DOHH2 (cell line): ENCODE measurements around the gene SPRN.
"Not testable (repeated sequence)": the region's sequence is repeated elsewhere in the genome, so short reads cannot be mapped to it uniquely, and the experiment has no call there.

Experiments
- H3F3A ChIP-seq: fragments of 200-600 bp; sonication (generic), shearing (Covaris generic); 2 replicates; pipeline ENCODE4 v1.6.0; 2016; ENCODE audit warnings: antibody characterized with exemption, mild to moderate bottlenecking; ENCODE audit not compliant: control insufficient read depth, insufficient read depth
- H3K27ac ChIP-seq: fragments of 200-600 bp; sonication (generic); 2 replicates; pipeline ENCODE4 v1.5.1; 2014; ENCODE audit warnings: low read depth, mild to moderate bottlenecking, low read length, moderate library complexity
- H3K27me3 ChIP-seq: fragments of 200-600 bp; sonication (generic); 2 replicates; pipeline ENCODE4 v1.6.1; 2014; ENCODE audit warnings: mild to moderate bottlenecking, low read length, mixed read lengths; ENCODE audit not compliant: control insufficient read depth
- H3K36me3 ChIP-seq: fragments of 200-600 bp; sonication (generic); 2 replicates; pipeline ENCODE4 v1.6.1; 2014; ENCODE audit warnings: mild to moderate bottlenecking, low read length, moderate library complexity, mixed read lengths; ENCODE audit not compliant: control insufficient read depth
- H3K4me1 ChIP-seq: fragments of 200-600 bp; sonication (generic); 2 replicates; pipeline ENCODE4 v1.6.1; 2014; ENCODE audit warnings: mild to moderate bottlenecking, low read length, mixed read lengths; ENCODE audit not compliant: control insufficient read depth
- H3K4me2 ChIP-seq: fragments of 200-600 bp; sonication (generic); 2 replicates; pipeline ENCODE4 v1.6.0; 2014; ENCODE audit warnings: mild to moderate bottlenecking, low read length, moderate library complexity
- H3K4me3 ChIP-seq: fragments of 200-600 bp; sonication (generic); 2 replicates; pipeline ENCODE4 v1.5.1; 2014; ENCODE audit warnings: mild to moderate bottlenecking, low read length, mixed read lengths
- H3K79me2 ChIP-seq: fragments of 200-600 bp; sonication (generic); 2 replicates; pipeline ENCODE4 v1.6.1; 2014; ENCODE audit warnings: mild to moderate bottlenecking, low read length, mixed read lengths; ENCODE audit not compliant: control insufficient read depth
- H3K9me2 ChIP-seq: fragments of 200-600 bp; sonication (generic); replicated peaks from 2 replicates; pipeline ENCODE4 v1.6.1; 2014; ENCODE audit warnings: mild to moderate bottlenecking, low read length, mixed read lengths; ENCODE audit not compliant: control insufficient read depth
- H3K9me3 ChIP-seq: fragments of 200-600 bp; sonication (generic); 2 replicates; pipeline ENCODE4 v1.6.1; 2014; ENCODE audit warnings: antibody characterized with exemption, low read length, mixed read lengths; ENCODE audit not compliant: control insufficient read depth, insufficient read depth
- H4K20me1 ChIP-seq: fragments of 200-600 bp; sonication (generic); 2 replicates; pipeline ENCODE4 v1.6.0; 2014; ENCODE audit warnings: low read depth, mild to moderate bottlenecking, antibody characterized with exemption, low read length, moderate library complexity; ENCODE audit not compliant: control insufficient read depth, insufficient read depth
- CTCF ChIP-seq: fragments of 200-600 bp; sonication (generic); IDR thresholded peaks from one replicate; pipeline ENCODE4 v1.5.1; 2014; ENCODE audit warnings: antibody characterized with exemption, mild to moderate bottlenecking, low read depth, low read length; ENCODE audit not compliant: poor library complexity, severe bottlenecking
- EZH2phosphoT487 ChIP-seq: fragments of 200-600 bp; sonication (generic); IDR thresholded peaks from 2 replicates; pipeline ENCODE4 v1.6.1; 2017; ENCODE audit warnings: borderline replicate concordance, mild to moderate bottlenecking, antibody characterized with exemption, low read length, moderate library complexity, mixed read lengths

The SPRN gene

GRCh38 chr10:133424601-133425000 lies at the start of gene SPRN:
Gene SPRN, minus strand, starts transcription at chr10:133424625. Its CDS starts 944 bp downstream, at chr10:133423681.
- not testable (repeated sequence) for H3K79me2 ChIP-seq, H3K4me3 ChIP-seq, H3K9me3 ChIP-seq, H3K27me3 ChIP-seq, H4K20me1 ChIP-seq, H3K27ac ChIP-seq, H3K4me1 ChIP-seq, H3K4me2 ChIP-seq, H3K9me2 ChIP-seq, H3F3A ChIP-seq
- H3K36me3 ChIP-seq = peaks cover 17% of the 10 kb centered on the region

GRCh38 chr10:133474027-133474426 lies 49.6 kb upstream of the SPRN start:
- Histone ChIP-seq H3K4me1 (no peaks in the 10 kb centered on the region), H3K4me3 (no peak overlapping the region), H3K9me2 (no peaks in the 10 kb centered on the region), H3K27ac (no peak overlapping the region), H3K9me3 (no peaks in the 10 kb centered on the region), H3K4me2 (no peak overlapping the region), H3K79me2 (no peaks in the 10 kb centered on the region), H3K27me3 (no peaks in the 10 kb centered on the region), H4K20me1 (no peaks in the 10 kb centered on the region), H3F3A (no peaks in the 10 kb centered on the region), H3K36me3 (no peaks in the 10 kb centered on the region)
- no peak for TF ChIP-seq EZH2phosphoT487
- no peak for TF ChIP-seq CTCF

- H3K4me3 ChIP-seq = no peak overlapping the region
- no peak overlapping the region for H3K4me2 ChIP-seq
- H3K27me3 ChIP-seq = no peaks in the 10 kb centered on the region
- no peaks in the 10 kb centered on the region for H3F3A ChIP-seq
- TF ChIP-seq EZH2phosphoT487 = no peak
- no peak for TF ChIP-seq CTCF
- H3K27ac ChIP-seq = no peak overlapping the region
- H4K20me1 ChIP-seq = no peaks in the 10 kb centered on the region
- H3K9me2 ChIP-seq = no peaks in the 10 kb centered on the region
- no peaks in the 10 kb centered on the region for H3K4me1 ChIP-seq
- no peaks in the 10 kb centered on the region for H3K36me3 ChIP-seq
- no peaks in the 10 kb centered on the region for H3K79me2 ChIP-seq
- no peaks in the 10 kb centered on the region for H3K9me3 ChIP-seq
Observed at GRCh38 chr10:133473270-133473669, 48.8 kb upstream of the SPRN start.

GRCh38 chr10:133471300-133472109 lies 47.1 kb upstream of the SPRN start:
- Histone ChIP-seq H3K27me3 (no peaks in the 10 kb centered on the region), H3K36me3 (no peaks in the 10 kb centered on the region), H3K4me3 (no peak overlapping the region), H3F3A (no peaks in the 10 kb centered on the region), H3K4me2 (no peak overlapping the region), H3K79me2 (no peaks in the 10 kb centered on the region), H3K9me2 (no peaks in the 10 kb centered on the region), H3K27ac (no peak overlapping the region), H4K20me1 (no peaks in the 10 kb centered on the region), H3K9me3 (no peaks in the 10 kb centered on the region), H3K4me1 (no peaks in the 10 kb centered on the region)
- no peak for TF ChIP-seq CTCF
- no peak for TF ChIP-seq EZH2phosphoT487

- H3K4me1 ChIP-seq, H3K27ac ChIP-seq, H3K27me3 ChIP-seq, H3K9me2 ChIP-seq, H3K4me3 ChIP-seq, H4K20me1 ChIP-seq, H3K36me3 ChIP-seq, H3K79me2 ChIP-seq, H3F3A ChIP-seq, H3K4me2 ChIP-seq, H3K9me3 ChIP-seq: not testable (repeated sequence)
Observed at GRCh38 chr10:133469205-133469604, 44.8 kb upstream of the SPRN start.
